Measurements from ENCODE around the gene KITLG. TPM values are rescaled to one million over a fixed set of nuclear protein-coding genes. Genes with fewer than 3 reads are reported as not detected.

KITLG gene
- total RNA-seq, 6 experiments from 2014 or later, result 0.67 to 2.8 (median 1.1) TPM

DNA sequence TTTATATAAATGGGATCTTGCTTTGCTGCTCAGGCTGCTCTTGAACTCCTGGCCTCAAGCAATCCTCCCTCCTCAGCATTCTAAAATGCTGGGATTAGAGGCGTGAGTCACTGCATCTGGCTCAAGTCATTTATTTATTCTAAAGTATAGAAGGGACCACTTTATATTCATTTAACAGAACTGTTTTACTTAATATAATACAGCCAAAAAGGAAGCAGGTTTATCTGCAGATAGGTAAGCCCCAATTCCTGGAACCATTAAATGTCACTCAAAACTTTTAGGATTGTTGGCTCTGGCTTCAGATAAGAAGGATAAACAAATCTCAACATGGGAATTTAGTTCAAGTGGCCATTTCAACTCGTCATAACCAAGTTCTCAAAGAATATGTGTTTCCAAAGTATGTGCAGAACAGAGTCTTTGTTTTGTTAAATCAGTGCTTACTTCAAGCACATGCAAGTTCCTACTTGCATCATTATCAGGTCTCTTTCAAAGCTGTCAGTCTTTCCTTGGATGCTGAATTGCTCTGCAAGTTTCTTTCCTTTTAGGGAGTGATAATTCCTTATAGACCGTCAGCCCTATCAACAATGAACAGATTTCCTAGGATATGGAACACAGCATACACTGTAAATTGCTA, 60.4 kb downstream of the KITLG start:
- DNase-seq (no peak), ATAC-seq (no peak)
- H3K36me3 ChIP-seq, result no peaks in the 10 kb centered on the region
- no peaks in the 10 kb centered on the region for H3K4me1 ChIP-seq
- intact Hi-C loops (cut with DNase I), result no loop called here
- no peaks in the 10 kb centered on the region for H3K27me3 ChIP-seq
- no peak overlapping the region for H3K4me3 ChIP-seq
- no peaks in the 10 kb centered on the region for H3K9me3 ChIP-seq
- WGBS (ENCODE audit: insufficient coverage, low coverage, low lambda C conversion rate, missing lambda C conversion rate), result 55% methylated on average over 3 of the region's 3 CpGs
- no peak overlapping the region for H3K27ac ChIP-seq
- TF ChIP-seq POLR2A (IDR thresholded peaks at IDR 0.05), result no peak
- TF ChIP-seq, protein P1, sequence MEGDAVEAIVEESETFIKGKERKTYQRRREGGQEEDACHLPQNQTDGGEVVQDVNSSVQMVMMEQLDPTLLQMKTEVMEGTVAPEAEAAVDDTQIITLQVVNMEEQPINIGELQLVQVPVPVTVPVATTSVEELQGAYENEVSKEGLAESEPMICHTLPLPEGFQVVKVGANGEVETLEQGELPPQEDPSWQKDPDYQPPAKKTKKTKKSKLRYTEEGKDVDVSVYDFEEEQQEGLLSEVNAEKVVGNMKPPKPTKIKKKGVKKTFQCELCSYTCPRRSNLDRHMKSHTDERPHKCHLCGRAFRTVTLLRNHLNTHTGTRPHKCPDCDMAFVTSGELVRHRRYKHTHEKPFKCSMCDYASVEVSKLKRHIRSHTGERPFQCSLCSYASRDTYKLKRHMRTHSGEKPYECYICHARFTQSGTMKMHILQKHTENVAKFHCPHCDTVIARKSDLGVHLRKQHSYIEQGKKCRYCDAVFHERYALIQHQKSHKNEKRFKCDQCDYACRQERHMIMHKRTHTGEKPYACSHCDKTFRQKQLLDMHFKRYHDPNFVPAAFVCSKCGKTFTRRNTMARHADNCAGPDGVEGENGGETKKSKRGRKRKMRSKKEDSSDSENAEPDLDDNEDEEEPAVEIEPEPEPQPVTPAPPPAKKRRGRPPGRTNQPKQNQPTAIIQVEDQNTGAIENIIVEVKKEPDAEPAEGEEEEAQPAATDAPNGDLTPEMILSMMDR (IDR thresholded peaks at IDR 0.05), result no peak

DNA sequence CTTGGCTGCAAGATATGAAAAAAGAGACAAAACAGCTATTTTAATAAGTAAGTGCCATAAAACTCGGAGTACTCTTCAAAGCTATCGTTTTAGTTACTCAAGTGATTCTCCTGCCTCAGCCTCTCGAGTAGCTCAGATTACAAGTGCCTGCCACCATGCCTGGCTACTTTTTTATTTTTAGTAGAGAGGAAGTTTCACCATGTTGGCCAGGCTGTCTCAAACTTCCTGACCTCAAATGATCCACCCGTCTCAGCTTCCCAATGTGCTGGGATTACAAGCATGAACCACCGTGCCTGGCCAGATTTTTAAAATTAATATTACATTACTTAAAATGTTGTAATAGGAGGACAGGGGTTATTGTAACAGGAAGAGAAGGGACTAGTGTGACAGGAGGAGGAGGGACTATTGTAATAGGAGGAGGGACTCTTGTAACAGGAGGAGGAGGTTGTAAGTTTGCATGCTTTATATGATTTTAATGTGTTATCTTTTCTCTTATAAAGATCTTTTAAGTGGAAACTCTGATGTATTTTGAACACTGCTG, 61.3 kb downstream of the KITLG start:
- WGBS (ENCODE audit: insufficient coverage, low coverage, low lambda C conversion rate, missing lambda C conversion rate), result 67% methylated on average over 5 of the region's 5 CpGs
- H3K4me3 ChIP-seq, result no peak overlapping the region
- H3K36me3 ChIP-seq, result no peaks in the 10 kb centered on the region
- intact Hi-C loops (cut with DNase I), result no loop called here
- DNase-seq (no peak), ATAC-seq (no peak)
- no peaks in the 10 kb centered on the region for H3K27me3 ChIP-seq
- H3K4me1 ChIP-seq, result no peaks in the 10 kb centered on the region
- H3K9me3 ChIP-seq, result no peaks in the 10 kb centered on the region
- no peak for TF ChIP-seq POLR2A (IDR thresholded peaks at IDR 0.05)
- TF ChIP-seq, protein P1 (IDR thresholded peaks at IDR 0.05), result no peak
- H3K27ac ChIP-seq, result no peak overlapping the region

DNA sequence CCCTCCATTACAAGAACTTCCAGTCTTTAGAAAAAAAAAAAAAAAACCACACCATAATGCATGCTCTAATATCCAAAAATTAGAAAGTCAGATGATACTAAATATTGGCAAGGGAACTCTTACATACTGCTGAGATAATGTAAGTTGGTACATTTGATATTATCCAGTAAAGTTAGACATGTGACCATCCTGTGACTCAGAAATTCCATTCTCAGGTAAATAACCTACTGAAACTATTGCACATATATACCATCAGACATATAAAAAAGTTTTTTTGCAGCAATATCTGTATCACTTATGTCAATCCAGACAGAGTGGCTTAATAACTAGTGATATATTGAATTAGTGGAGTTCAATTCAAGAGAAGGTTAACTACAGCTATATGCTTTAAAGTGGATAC, 63.5 kb downstream of the KITLG start:
- H3K4me1 ChIP-seq, result no peaks in the 10 kb centered on the region
- intact Hi-C loops (cut with DNase I), result no loop called here
- ATAC-seq (no peak), DNase-seq (no peak)
- H3K9me3 ChIP-seq, result no peaks in the 10 kb centered on the region
- H3K27me3 ChIP-seq, result no peaks in the 10 kb centered on the region
- H3K36me3 ChIP-seq, result no peaks in the 10 kb centered on the region
- TF ChIP-seq, protein P1 (IDR thresholded peaks at IDR 0.05), result no peak
- no peak for TF ChIP-seq POLR2A (IDR thresholded peaks at IDR 0.05)
- no peak overlapping the region for H3K4me3 ChIP-seq
- no peak overlapping the region for H3K27ac ChIP-seq

GRCh38 chr12:88510843-88511242, 69.4 kb downstream of the KITLG start:
- Histone ChIP-seq H3K27ac (no peak overlapping the region), H3K4me1 (no peaks in the 10 kb centered on the region), H3K4me3 (no peak overlapping the region), H3K9me3 (no peaks in the 10 kb centered on the region), H3K27me3 (no peaks in the 10 kb centered on the region), H3K36me3 (no peaks in the 10 kb centered on the region)
- no peak for TF ChIP-seq POLR2A (IDR thresholded peaks at IDR 0.05)
- TF ChIP-seq, protein P1 (IDR thresholded peaks at IDR 0.05), result no peak
- 92% methylated on average over 3 of the region's 3 CpGs for WGBS (ENCODE audit: insufficient coverage, low coverage, low lambda C conversion rate, missing lambda C conversion rate)
- intact Hi-C loops (cut with DNase I), result no loop called here
- DNase-seq, result no peak
- ATAC-seq, result no peak
